Measurements from ENCODE around the gene SQSTM1. TPM values are rescaled to one million over a fixed set of nuclear protein-coding genes. Genes with fewer than 3 reads are reported as not detected.
"Not testable (repeated sequence)": the region's sequence is repeated elsewhere in the genome, so short reads cannot be mapped to it uniquely, and the experiment has no call there.

SQSTM1 gene
- total RNA-seq, 4 donors from 2014 or later: 408 to 463 (median 452) TPM

DNA sequence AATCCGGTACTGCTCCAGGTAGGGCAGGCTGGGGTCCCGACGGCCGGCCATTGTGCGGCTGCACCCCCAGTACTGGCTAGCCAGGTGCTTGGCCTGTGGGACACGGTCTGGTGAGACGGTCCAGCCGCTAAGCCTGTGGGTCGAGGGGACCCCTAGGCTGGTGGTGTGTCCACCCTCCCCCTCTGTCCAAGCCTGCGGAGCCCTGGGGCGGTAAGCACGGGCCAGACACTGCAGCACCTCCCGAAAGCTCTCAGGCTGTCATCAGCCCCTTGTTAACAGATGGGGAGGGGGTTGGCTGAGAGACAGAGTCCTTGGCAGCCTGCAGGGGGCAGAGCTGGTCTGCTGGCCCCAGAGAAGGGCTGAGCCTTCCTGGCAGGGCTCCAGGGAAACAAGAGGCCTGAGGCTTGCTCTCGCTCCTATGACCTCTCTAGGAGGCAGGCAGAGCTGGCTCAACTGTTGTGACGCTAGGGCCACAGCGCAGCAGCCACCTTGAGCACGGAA, 49.7 kb downstream of the SQSTM1 start:
- TF ChIP-seq, protein P1, sequence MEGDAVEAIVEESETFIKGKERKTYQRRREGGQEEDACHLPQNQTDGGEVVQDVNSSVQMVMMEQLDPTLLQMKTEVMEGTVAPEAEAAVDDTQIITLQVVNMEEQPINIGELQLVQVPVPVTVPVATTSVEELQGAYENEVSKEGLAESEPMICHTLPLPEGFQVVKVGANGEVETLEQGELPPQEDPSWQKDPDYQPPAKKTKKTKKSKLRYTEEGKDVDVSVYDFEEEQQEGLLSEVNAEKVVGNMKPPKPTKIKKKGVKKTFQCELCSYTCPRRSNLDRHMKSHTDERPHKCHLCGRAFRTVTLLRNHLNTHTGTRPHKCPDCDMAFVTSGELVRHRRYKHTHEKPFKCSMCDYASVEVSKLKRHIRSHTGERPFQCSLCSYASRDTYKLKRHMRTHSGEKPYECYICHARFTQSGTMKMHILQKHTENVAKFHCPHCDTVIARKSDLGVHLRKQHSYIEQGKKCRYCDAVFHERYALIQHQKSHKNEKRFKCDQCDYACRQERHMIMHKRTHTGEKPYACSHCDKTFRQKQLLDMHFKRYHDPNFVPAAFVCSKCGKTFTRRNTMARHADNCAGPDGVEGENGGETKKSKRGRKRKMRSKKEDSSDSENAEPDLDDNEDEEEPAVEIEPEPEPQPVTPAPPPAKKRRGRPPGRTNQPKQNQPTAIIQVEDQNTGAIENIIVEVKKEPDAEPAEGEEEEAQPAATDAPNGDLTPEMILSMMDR (IDR thresholded peaks at IDR 0.05): peak in 1 of 5 experiments; percentile 13
- TF ChIP-seq EP300 (IDR thresholded peaks at IDR 0.05): no peak
- peak in 1 of 2 donors; percentile 41 for DNase-seq (ENCODE audit: low spot score in 2 of 2)
- peaks cover 0 to 13% (median 0%) of the 10 kb centered on the region in 4 donors for H3K4me1 ChIP-seq
- 62 to 73% methylated on average over 5 to 17 of the region's 17 CpGs for WGBS, 2 donors
- H3K27me3 ChIP-seq: no peaks in the 10 kb centered on the region
- no peaks in the 10 kb centered on the region for H3K9me3 ChIP-seq
- peak overlapping the region in 1 of 4 donors; percentile 29 for H3K27ac ChIP-seq
- peaks cover 5 to 97% (median 21%) of the 10 kb centered on the region in 3 donors for H3K36me3 ChIP-seq
- H3K4me3 ChIP-seq: no peak overlapping the region

DNA sequence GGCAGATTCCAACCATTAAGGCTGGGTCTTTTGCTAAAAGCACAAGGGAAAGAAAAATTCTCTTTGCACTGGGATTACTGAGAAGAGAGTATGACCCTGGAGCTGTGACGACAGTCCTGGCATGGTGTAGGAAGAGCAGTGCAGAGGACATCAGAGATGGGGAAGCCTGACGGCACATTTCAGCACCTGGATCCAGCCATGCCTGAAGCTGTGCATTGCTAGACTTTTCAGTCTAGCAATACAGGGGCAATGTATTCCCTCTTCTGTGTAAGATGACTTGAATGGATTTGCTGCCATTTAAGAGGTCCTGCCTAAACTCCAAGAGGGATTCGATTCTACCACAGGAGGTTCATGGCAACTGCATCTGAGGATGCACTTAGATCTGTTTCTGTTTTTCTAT, 50.2 kb downstream of the SQSTM1 start:
- H3K27me3 ChIP-seq: no peaks in the 10 kb centered on the region
- no peaks in the 10 kb centered on the region for H3K9me3 ChIP-seq
- DNase-seq (ENCODE audit: low spot score in 2 of 2): no peak
- peak overlapping the region in 1 of 4 donors; percentile 25 for H3K27ac ChIP-seq
- peaks cover 0 to 13% (median 0%) of the 10 kb centered on the region in 4 donors for H3K4me1 ChIP-seq
- no peak overlapping the region for H3K4me3 ChIP-seq
- H3K36me3 ChIP-seq: peaks cover 5 to 96% (median 21%) of the 10 kb centered on the region in 3 donors
- 90% methylated on average over 3 of the region's 3 CpGs for WGBS, 2 donors
- TF ChIP-seq EP300 (IDR thresholded peaks at IDR 0.05) (no peak), POLR2A (IDR thresholded peaks at IDR 0.05) (no peak)
- TF ChIP-seq, protein P1 (IDR thresholded peaks at IDR 0.05): no peak

GRCh38 chr5:179871533-179871932, 50.8 kb downstream of the SQSTM1 start:
- H3K27ac ChIP-seq; H3K4me3 ChIP-seq; DNase-seq (ENCODE audit: low spot score in 2 of 2); H3K9me3 ChIP-seq; H3K27me3 ChIP-seq: not testable (repeated sequence)
- WGBS, 2 donors: 75 to 85% methylated on average over 10 to 11 of the region's 14 CpGs
- Histone ChIP-seq H3K4me1 (peaks cover 0 to 13% (median 0%) of the 10 kb centered on the region in 4 donors), H3K36me3 (peaks cover 5 to 96% (median 21%) of the 10 kb centered on the region in 3 donors)

DNA sequence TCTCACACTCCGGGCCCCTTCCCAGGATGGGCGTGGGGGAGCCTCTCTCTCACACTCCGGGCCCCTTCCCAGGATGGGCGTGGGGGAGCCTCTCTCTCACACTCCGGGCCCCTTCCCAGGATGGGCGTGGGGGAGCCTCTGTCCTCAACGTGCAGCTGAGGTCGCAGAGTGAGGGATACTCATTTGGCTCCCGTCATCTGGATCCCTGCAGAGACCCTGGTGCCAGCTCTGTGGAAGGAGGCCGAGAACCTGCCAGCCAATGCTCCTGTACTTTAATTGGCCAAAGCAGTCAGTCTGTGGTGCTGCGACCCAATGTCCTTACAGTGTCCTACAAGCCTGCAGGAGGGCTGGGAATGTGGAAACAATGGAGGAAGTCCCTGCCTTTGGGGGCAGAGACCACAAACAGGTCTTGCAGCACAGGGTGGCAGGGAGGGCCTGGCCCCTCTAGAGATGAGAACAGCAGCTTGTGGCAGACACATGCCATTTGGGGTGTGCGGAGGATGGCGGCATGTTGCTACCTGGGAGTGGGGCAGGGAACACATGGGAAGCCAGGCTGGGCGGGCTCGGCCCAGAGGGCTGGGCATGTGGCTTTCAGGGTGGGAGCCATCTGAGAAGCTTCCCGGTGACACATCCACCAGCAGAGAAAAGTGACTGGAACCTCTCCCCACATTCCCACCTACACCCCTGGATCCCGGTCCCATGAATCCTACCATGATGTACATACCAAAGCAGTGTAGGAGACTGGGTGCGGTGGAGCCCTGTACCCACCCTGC, 51.5 kb downstream of the SQSTM1 start:
- H3K36me3 ChIP-seq: peaks cover 5 to 94% (median 21%) of the 10 kb centered on the region in 3 donors
- H3K27ac ChIP-seq: no peak overlapping the region

GRCh38 chr5:179872828-179873575, 52.3 kb downstream of the SQSTM1 start:
- no peaks in the 10 kb centered on the region for H3K27me3 ChIP-seq
- 87 to 93% methylated on average over 11 to 13 of the region's 14 CpGs for WGBS, 2 donors
- TF ChIP-seq EP300 (IDR thresholded peaks at IDR 0.05): no peak
- TF ChIP-seq POLR2A (IDR thresholded peaks at IDR 0.05): no peak
- TF ChIP-seq, protein P1 (IDR thresholded peaks at IDR 0.05): no peak
- peaks cover 0 to 12% (median 0%) of the 10 kb centered on the region in 4 donors for H3K4me1 ChIP-seq
- no peak overlapping the region for H3K4me3 ChIP-seq
- no peaks in the 10 kb centered on the region for H3K9me3 ChIP-seq
- H3K27ac ChIP-seq: no peak overlapping the region
- peaks cover 5 to 94% (median 21%) of the 10 kb centered on the region in 3 donors for H3K36me3 ChIP-seq
- DNase-seq (ENCODE audit: low spot score in 2 of 2): no peak

More for the DNA sequence above, 51.5 kb downstream of the SQSTM1 start:
- Histone ChIP-seq H3K27me3 (no peaks in the 10 kb centered on the region), H3K4me3 (no peak overlapping the region), H3K9me3 (no peaks in the 10 kb centered on the region), H3K4me1 (peaks cover 0 to 12% (median 0%) of the 10 kb centered on the region in 4 donors)
- DNase-seq (ENCODE audit: low spot score in 2 of 2): no peak
- WGBS, 2 donors: 76 to 85% methylated on average over 11 to 15 of the region's 18 CpGs
- TF ChIP-seq EP300 (IDR thresholded peaks at IDR 0.05): no peak
- no peak for TF ChIP-seq POLR2A (IDR thresholded peaks at IDR 0.05)
- TF ChIP-seq, protein P1 (IDR thresholded peaks at IDR 0.05): no peak

Measured in tibial nerve (tissue), 4 donors.